Type B pancreatic cell (in vitro differentiated cells): ENCODE measurements around the gene PAQR4. TPM values are rescaled to one million over a fixed set of nuclear protein-coding genes. Genes with fewer than 3 reads are reported as not detected.

ENCODE experiments used
- DNase-seq: peaks from one replicate; pipeline ENCODE4 v3.0.0; 2021; ENCODE audit warnings: mixed read lengths; ENCODE audit not compliant: unreplicated experiment; ENCODE audit errors: extremely low spot score
- H3K27ac Mint-ChIP-seq: 2 replicates; pipeline ENCODE4 v1.8.0; 2021; ENCODE audit warnings: mild to moderate bottlenecking, mixed read lengths
- H3K27me3 Mint-ChIP-seq: 2 replicates; pipeline ENCODE4 v1.8.0; 2021; ENCODE audit warnings: mixed read lengths
- H3K36me3 Mint-ChIP-seq: 2 replicates; pipeline ENCODE4 v1.8.0; 2021; ENCODE audit warnings: mixed read lengths
- H3K4me1 Mint-ChIP-seq: one replicate; pipeline ENCODE4 v1.8.0; 2021; ENCODE audit warnings: mixed read lengths; ENCODE audit not compliant: unreplicated experiment
- H3K4me3 Mint-ChIP-seq: 2 replicates; pipeline ENCODE4 v1.8.0; 2021; ENCODE audit warnings: mild to moderate bottlenecking, mixed read lengths
- H3K9me3 Mint-ChIP-seq: 2 replicates; pipeline ENCODE4 v1.8.0; 2021; ENCODE audit warnings: mixed read lengths
- CTCF ChIP-seq: fragments of 200-600 bp; sonication (generic); conservative IDR thresholded peaks from 2 replicates; pipeline ENCODE4 v1.5.0; 2021; ENCODE audit warnings: antibody characterized with exemption, mild to moderate bottlenecking
- total RNA-seq: library from RNA; stranded (reverse); gene quantifications from 2 replicates; pipeline ENCODE4 v1.2.1, GENCODE V29; 2021; ENCODE audit warnings: low replicate concordance

PAQR4 gene
- total RNA-seq, 1 donor from 2014 or later, result 23.8 TPM

- Mint-ChIP-seq H3K27ac (peak overlapping the region; percentile 53), H3K4me3 (peak overlapping the region; percentile 83), H3K9me3 (no peaks in the 10 kb centered on the region), H3K4me1 (peaks cover 13% of the 10 kb centered on the region), H3K36me3 (peaks cover 3% of the 10 kb centered on the region), H3K27me3 (peaks cover 10% of the 10 kb centered on the region)
- no peak for DNase-seq
- no peak for TF ChIP-seq CTCF
These were observed 795 bp upstream of the PAQR4 start for GRCh38 chr16:2968368-2968737.

GRCh38 chr16:2969545-2970521, 685 bp downstream of the PAQR4 start:
- Mint-ChIP-seq H3K4me1 (peaks cover 13% of the 10 kb centered on the region), H3K27me3 (peaks cover 4% of the 10 kb centered on the region), H3K36me3 (peaks cover 3% of the 10 kb centered on the region), H3K9me3 (no peaks in the 10 kb centered on the region), H3K4me3 (peak overlapping the region; percentile 79), H3K27ac (no peak overlapping the region)
- no peak for DNase-seq
- TF ChIP-seq CTCF, result peak; percentile 67

DNA sequence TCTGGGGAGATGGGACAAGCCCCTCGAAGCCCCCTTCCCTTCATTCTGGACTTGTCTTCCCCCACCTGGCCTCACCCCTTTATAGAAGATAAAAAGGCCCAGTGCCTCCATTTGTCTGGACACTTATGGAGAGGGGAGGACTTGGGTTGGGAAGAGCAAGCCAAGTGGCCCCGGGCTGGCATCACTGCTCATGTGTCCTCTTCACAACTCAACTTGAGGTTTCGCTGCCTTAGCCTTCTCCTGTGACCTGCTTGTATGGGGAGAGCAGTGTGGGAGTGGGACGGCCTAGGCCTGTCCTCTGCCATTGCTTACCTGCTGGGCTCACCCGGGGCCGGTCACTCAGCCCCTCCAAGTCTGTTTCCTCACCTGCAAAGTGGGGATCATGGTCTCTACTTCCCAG, 1.4 kb downstream of the PAQR4 start:
- Mint-ChIP-seq H3K4me3 (peak overlapping the region; percentile 79), H3K36me3 (peaks cover 3% of the 10 kb centered on the region), H3K27me3 (peaks cover 4% of the 10 kb centered on the region), H3K4me1 (peaks cover 13% of the 10 kb centered on the region), H3K27ac (no peak overlapping the region), H3K9me3 (no peaks in the 10 kb centered on the region)
- no peak for TF ChIP-seq CTCF
- no peak for DNase-seq

- peak overlapping the region; percentile 79 for H3K4me3 Mint-ChIP-seq
- no peak overlapping the region for H3K27ac Mint-ChIP-seq
- peaks cover 3% of the 10 kb centered on the region for H3K36me3 Mint-ChIP-seq
- no peak for DNase-seq
- TF ChIP-seq CTCF, result no peak
- H3K27me3 Mint-ChIP-seq, result peaks cover 4% of the 10 kb centered on the region
- no peaks in the 10 kb centered on the region for H3K9me3 Mint-ChIP-seq
- peaks cover 13% of the 10 kb centered on the region for H3K4me1 Mint-ChIP-seq
These were observed 2.2 kb downstream of the PAQR4 start for GRCh38 chr16:2971134-2971984.

DNA sequence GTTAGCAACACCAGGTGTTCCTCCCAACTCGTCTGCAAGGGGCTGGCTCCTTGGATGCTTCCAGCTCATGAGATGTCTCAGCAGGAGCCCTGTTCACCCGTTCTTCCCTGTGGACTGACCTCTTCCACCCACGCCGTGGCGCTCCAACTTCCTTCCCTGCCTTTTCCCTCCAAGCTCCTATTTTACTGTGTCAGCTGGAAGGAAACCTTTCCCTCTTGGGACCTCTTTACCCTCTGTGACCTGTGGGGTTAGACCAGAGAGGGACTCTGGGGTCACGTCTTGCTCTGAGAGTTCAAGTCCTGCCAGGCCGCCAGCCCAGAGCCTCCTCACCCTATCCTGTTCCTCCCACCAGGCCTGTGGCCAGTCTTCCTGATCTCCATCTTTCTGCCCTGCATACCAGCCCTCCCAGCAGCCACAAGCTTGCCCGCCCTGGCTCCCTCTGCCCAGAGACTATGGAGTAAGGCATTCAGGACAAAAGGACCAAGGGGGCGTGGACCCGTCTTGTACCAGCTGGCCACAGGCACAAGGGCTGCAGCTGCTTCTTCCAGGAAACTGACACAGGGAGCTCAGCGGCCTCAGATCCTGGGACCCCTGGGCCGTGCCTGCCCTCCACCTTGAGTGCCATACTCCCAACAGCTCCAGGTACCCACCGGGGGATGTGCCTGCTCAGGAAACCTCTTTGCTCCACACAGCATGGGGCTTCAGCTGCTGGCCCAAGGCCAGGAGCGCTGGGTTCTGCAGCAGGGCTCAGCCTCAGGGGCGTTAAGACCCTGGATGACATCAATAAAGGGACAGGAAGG, 3.0 kb downstream of the PAQR4 start:
- Mint-ChIP-seq H3K4me3 (peak overlapping the region; percentile 68), H3K4me1 (peaks cover 13% of the 10 kb centered on the region), H3K27me3 (peaks cover 4% of the 10 kb centered on the region), H3K36me3 (peaks cover 3% of the 10 kb centered on the region), H3K27ac (peak overlapping the region; percentile 28), H3K9me3 (no peaks in the 10 kb centered on the region)
- no peak for TF ChIP-seq CTCF
- no peak for DNase-seq
